ENCODE measurements around the gene VWF. TPM values are rescaled to one million over a fixed set of nuclear protein-coding genes. Genes with fewer than 3 reads are reported as not detected.
"Not testable (repeated sequence)": the region's sequence is repeated elsewhere in the genome, so short reads cannot be mapped to it uniquely, and the experiment has no call there.

The VWF gene
- total RNA-seq, 1 donor from 2014 or later = 9.7 TPM

DNA sequence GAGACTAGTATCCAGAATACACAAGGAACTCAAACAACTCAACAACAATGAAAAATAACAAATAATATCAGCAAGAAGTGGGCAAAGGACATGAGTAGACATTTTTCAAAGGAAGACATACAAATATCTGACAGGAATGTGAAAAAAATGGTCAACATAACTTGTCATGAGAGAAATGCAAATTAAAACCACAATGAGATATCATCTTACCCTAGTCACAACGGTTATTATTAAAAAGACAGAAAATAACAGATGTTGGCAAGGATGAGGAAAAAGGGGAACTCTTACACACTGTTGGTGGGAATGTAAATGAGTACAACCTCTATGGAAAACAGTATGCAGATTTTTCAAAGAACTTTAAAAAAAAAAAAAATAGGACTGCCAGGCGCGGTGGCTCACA lies 20.4 kb downstream of the VWF start:
- no peak for DNase-seq

DNA sequence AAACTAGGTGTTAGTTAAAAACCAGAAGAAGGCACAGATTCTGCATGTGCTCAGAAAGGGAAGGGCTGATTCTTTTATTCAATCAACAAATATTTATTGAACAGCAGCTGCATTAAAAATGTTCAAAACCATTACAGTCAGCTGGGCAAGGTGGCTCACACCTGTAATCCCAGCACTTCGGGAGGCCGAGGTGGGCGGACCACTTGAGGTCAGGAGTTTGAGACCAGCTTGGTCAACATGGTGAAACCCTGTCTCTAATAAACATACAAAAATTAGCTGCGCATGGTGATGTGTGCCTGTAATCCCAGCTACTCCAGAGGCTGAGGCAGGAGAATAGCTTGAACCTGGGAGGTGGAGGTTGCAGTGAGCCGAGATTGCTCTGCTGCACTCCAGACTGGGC lies 22.4 kb downstream of the VWF start:
- not testable (repeated sequence) for DNase-seq

DNA sequence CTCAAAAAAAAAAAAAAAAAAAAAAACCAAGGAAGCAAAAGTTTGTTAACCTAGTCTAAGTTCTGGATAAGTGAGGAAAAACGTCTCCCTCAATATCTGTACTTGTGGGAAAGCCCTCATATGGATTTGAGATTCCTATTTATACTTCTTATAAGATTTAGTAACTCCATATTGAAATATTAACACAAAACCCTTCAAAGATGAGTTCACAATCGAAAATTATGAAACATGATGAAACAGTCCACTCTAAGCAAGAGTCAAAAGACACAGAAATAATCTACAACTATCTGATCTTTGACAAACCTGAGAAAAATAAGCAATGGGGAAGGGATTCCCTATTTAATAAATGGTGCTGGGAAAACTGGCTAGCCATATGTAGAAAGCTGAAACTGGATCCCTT lies 25.2 kb downstream of the VWF start:
- no peak for DNase-seq

DNA sequence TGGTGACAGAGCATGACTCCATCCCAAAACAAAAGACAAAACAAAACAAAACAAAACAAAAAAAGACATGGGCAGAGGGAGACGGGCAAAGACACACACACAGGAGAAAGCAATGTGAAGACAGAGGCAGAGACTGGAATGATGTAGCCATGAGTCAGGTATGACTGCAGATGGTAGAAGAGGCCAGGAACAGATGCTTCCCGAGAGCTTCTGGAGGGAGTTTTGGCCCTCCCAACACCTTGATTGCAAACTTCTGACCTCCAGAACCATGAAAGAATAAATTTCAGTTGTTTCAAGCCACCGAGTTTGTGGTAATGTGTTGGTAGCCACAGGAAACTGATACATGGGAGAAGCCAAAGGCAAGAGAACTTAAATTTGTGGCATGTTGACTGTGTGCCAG lies 27.1 kb downstream of the VWF start:
- no peak for DNase-seq

DNA sequence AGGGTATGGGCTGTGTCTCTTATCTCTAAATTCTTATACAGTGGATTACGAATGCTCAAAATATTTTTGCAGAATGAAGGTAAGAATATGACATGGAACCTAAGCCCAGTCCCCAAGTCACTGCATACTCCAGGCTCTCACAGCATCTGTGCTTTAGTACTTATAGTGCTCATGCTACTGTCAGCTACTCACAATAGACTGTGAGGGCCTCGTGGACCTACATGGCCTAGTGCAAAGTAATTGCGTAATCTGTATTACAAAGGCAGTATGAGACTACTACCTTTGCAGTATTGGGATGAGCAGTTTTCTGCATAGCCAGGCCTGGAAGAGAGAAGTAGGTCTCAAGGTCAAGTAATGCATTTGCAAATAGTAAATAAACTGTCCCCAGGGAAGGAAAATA lies 27.9 kb downstream of the VWF start:
- no peak for DNase-seq

DNA sequence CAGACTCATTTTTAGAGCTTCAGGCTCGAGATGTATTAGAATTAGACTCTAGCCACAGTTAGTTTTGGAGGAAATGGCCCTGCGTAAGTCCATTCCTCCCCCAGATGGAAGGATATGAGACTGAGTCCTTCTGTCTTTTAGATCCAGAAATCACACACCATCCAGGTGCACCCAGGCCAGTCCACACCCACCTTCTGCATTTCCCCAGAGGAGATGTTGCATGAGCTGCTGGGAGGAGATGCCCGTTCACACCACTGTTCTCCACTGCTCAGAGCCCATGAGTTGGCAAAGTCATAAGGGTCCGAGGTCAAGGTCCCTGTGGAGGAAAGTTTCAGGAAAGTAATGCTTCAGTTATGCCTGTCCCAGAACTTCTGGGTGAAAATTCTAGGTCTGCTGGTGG lies 29.2 kb downstream of the VWF start:
- no peak for DNase-seq

DNA sequence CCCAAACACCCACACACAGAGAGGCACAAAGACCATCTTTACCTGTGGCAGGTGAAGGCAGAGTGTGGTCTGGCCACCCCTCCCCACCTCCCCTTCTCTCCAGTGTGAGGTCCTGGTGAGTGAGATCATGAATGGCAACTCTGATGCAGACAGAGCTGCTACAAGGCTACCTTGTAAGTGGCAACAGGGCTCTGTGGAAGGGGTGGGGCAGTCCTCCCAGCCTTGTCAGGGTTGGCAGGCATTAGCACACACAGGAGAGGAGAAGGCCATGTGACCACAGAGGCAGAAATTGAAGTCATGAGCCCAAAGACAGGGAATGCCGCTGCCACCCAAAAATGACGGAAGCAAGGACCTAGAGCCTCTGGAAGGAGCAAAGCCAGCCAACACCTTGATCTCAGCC lies 30.7 kb downstream of the VWF start:
- DNase-seq = no peak

DNA sequence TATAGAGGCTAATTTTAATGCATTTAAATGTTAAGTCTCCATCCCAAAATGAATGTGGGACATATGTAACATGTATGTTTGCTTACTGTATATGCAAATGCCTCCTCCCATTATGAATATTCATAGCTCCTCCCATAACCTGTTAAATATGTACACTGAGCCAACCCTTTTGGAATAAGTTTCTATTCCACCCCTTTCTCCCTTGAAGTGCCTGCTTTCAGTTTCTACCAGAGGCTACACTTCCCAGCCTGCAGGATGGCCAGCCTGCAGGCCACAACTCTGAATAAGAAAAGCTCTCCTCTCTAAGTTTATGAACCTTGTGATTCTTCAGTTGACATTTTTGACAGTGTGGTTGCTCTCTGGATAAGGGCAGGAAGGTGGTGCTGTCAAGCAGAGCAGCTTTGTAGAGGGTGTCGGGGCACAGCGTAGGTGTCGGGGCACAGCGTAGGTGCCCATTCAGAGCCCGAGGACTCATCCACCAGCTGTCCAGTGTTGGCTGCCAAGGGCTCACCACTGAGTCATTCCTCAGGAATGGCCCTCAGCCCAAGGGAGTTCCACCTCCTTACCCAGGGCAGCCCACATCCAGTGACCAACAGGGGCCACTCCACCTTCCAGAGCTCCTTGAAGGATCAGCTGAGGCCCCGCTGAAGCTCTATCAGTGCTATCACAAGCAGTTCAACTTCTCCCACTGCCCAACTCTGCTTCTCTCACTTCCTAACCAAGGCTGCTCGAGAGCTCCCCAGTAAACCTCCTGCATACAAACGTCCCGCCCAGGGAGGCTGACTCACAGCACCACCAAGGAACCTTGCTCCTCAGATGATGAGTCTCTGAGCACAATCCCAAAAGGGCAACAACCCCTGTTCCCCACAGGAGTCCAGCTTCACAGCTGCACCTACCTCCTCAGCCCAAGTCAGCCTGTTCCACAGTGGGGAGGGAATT lies 31.4 kb downstream of the VWF start:
- no peak for DNase-seq

DNA sequence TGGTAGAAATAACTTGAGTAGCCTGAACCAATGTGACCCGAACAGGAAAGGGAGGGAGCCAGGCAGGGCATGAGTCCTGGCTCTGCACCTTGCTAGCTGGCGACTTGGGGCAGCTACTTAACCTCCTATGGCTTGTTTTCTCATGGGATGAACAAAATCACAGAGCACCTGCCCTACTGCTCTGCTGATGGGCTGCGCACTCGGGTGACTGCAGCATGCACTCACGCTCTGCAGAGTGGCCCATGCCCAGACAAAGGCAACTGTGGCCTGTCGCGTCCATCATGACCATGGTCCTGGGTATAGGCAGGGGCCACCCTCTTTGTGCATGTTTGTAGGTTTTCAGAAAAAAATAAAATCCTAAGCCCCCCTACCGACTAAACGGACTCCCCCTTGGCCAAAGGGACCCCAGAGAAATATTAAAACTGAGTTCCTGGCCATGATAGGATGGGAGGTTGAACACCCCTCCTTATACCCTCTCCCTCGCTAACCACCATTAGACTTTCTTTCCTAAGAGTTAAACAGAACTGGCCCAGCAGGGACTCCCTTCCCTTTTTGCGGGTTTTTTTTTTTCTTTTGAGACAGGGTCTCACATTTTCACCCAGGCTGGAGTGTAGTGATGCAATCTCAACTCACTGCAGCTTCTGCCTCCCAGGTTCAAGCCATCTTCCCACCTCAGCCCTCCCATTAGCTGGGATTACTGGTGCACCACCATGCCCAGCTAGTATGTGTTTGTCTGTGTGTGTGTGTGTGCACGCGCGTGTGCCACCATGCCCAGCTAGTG lies 32.5 kb downstream of the VWF start:
- DNase-seq = no peak

DNA sequence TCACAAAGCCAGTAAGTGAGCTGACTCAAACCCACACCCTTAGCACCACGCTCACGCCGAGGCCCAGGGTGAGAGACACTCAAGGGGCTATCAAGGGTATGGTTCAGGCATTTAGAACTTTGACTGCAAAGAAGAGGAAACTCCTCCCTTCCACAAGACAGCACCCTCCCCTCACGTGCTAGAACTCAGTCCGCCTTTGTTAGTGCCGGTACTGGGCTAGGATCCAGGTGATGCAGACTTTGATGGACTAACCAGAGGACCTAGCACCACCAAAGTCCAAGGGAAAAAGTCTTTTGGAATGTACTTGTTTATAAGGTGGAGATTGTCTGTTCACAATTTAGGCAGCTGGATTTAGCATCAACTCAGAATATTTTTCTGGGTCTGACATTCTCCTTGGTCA lies 33.7 kb downstream of the VWF start:
- no peak for DNase-seq

DNA sequence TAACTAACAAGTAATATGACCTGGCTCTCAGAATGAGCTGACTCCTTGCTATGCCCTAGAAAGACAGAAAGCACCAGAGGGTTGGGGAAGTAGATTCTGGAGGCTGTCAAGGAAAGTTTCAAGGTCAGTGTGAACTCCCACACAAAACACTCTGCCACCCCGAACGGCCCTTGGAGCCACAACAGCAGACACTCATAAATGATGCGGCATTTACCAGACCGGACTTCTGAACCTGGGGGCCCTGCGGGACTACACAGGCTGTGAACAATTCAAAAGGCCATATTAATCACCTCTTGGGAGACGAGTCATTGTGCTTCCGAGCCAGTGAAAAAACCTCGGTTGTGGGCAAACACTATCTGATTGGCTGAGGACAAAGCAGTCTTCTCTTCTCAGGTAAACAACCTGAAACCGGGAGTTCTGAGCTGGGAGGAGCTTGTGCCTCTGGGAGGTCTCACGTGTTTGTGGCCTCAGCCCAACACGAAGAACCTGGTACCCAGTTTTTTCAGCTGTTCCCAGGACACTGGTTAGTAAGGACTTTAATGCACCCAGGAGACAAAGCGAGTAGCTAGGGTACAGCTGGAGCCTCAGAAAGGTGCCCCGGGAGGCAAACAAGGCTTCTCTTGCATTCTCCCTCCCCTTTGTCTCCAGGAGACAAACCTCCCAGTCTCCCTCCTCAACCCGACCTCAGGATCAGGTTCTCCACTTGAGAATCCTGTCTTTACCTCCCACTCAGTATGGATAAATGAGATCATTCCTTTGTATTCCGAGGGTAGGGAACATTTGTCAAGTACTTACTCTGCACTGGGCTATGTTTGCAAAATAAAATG lies 35.3 kb downstream of the VWF start:
- no peak for DNase-seq

DNA sequence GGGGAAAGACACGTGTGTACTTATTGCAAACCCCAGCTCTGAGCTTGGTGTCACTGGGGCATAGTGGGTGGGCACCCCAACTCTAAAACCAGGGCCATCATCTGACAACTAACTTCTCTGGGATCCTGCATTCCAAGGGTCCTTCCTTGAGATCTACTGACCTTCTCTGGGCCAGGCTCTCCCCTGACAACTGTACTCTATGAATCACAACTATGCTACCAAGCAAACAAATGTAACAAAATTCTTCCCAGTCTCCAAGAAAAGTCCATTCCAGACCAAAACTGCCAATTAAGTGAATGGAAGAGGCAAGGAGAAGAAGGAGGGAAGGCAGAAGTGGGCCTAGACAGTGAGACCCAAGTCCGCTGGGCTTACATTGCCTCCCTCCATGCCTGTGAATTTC lies 38.2 kb downstream of the VWF start:
- DNase-seq = no peak

DNA sequence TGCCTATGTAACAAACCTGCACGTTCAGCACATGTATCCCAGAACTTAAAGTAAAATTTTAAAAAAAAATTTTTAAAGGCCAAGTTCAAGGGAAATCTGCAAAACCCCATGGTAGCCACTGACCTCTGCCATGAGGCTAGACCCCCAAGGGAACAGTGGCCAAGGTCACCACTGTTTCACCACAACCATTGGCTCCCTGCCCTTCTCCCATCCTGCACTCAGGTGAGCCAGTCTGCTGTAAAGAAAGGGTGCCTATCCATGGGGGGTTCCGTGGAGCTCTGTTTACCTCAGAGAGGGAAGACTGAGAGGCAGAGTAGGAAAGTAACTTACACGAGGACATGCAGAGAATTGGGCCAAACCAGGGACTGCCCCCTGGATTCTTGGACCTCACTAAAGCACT lies 38.6 kb downstream of the VWF start:
- no peak for DNase-seq

DNA sequence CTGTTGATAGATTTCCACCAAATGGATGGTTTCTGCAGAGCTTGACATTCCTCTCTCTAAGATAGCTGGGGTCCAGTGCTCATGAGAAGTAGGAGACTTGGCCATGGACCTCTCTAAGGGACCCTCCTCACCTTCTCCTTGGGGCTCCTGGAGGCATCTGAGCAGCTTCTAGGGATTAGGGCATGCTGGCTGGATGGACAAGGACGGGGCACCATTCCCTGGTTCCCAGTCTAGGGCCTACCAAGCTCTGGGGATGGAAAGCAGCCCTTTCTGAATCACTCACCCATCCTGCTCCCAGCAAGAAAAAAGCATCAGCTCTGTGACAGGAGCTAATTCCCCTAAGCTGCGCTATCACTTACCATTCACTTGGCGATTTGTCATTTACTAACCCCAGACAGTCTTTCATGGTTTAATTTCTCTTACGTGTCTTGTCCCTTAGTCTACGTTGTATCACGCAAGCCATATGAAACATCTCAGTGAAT lies 39.5 kb downstream of the VWF start:
- no peak for DNase-seq

DNA sequence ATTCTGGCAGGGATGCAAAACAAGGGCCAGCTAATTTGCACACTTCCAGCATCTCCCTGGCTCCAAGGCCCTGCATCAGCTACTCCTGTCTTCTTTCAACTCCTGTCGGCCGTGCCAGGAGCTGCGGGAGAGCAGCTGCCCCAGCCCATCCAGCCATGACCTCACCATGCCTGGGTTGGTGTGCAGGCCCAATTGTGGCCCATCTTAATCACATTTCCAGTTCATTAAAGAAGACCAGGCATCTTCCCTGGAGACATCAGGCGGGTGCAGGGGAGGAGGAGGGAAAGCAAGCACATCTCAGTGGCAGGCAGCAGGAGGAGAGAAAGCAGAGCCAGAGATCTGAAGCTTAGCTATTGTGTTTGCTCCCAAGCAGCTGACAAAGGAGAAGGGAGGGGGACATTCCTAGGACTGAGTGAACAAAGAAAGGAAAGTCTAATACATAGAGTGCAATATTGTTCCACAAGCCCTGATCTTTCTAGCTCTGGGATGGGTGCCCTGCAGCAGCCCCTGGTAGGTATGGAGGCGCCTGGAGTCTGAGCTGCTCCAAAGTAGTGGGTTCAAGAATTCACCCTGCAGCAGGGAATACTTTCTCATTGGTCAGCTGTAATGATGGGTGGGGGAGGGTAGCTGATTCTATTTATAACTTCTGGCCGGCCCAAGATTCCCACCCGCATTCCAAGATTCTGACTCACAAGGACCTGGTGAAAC lies 40.1 kb downstream of the VWF start:
- no peak for DNase-seq

DNA sequence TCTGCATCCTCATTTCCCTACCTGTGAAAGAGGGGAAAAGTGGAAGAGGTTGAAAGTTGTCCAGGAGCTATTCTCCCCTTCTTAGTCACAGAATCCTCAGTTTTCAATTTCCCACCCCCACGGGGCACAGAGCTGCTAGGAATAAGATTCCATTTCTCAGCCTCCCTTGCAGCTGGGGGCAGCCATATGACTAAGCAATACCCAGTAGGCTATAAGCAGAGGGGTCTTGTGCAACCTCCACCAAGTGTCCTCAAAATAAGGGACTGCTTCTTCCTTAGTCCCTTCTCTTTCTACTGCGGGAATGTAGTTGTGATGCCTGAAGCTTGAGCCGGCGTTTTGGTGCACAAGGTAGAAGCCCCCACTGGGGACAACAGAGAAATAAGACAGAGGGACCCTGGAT lies 40.9 kb downstream of the VWF start:
- no peak for DNase-seq

DNA sequence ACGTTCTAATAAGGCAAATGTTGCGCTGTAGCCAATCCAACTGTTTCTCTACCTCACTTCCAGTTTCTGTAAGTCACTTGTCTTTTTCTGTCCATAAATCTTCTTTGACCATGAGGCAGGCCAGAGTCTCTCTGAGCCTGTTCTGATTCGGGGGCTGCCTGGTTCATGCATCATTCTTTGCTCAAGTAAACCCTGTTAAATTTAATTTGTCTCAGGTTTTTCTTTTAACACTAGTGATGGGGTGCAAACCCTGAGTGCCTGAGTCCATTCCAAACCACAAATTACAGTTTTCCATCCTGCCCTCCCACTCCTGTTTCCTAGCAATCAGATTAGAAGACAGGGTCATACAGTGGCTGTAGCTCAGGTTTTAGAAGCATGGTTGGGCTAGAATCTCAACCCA lies 41.9 kb downstream of the VWF start:
- DNase-seq = no peak

DNA sequence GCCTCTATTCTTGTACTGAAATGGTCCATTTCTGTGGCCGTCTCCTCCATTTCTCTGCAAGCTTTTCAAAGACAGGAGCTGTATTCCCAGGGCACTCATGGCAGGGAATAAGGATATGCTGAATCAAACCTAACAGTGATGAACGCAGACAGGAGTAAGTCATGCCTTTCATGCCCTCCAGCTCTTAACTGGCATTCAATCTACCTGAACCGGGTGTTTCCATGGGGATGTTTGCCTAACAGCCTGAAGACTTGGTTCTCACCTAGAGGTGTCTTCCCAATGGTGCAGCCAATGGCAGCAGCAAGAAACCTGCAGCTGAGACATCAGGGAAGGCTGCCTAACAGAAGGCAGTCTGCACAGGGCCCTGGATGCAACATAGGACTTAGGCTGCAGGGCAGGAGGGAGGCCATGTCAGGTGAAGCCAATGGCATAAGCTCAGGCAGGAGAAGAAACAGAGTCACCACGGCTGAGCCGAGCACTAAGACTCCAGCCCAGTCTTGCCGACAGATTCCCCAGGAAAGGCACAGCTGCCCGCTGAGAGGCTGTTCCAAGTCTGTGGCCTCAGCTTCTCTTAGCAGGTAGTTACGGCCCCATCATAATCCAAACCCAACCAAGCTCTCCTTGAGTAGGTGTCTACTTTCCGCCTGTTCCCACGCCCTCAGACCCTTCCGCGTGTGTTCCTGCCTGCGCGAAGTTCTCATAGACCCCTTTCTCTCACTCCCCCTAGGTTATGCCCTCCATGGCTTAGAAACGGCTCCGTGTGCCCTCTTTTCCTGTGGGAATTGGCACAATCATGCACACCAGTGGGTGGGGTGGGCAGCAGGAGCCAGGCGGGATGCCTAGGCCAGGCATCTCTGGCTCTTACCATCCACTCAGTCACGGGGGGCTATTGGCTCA lies 44.1 kb downstream of the VWF start:
- DNase-seq = no peak

DNA sequence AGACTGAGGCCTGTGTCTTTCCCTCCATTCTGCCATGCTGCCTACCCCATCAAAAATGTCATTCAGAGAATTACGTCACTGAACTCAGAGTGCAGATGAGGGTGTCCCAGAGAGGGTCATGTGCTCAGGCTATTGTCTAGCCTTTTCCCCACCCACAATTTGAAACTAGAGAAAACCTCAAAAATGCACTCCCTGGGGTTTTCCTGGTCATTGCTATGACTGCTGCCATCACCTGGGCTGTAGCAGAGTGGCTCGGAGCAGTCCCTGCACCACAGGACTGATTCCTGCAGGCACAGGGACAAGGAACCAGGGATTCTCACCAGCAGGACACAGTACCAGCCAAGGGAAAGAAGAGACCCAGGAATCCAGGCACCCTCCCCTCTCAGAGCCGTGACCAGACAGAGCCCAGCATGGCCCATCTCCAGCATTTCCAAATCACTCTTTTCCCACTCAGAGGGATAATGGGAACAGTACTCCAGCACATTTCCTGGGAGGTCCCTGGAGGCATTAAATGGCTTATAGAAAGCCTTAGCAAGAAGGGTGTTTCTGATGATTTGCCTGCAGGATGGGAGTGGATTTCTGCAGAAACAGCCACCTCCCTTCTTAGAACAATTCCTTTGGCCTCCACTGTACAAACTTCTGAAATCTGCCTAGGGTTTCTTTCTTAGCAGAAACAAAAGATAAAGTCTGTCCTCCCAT lies 45.9 kb downstream of the VWF start:
- DNase-seq = no peak

DNA sequence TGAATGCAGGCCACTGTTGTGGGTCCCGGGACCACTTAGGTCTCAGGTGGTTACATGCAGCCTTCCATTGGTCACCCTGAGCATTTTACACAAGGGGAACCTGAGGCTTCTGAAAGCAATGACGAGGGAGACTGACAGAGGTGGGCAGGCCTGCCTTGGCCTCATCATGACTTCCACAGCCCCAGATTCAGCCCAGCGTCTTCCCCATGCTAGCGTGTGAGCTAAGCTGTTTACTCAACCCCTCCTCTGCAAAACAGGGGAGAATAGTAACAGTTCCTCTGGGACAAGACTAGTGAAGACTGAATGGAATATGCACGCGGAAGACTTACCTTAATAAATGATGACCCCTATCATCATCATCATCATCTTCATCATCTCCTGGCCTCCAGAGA lies 46.8 kb downstream of the VWF start:
- no peak for DNase-seq

Data from occipital lobe (tissue), 2 donors.